HepG2 (cell line): ENCODE measurements around the gene TOMM22. TPM values are rescaled to one million over a fixed set of nuclear protein-coding genes. Genes with fewer than 3 reads are reported as not detected.

Experiments used
- CHCHD3 ChIP-seq: sonication (generic); formaldehyde crosslinking; IDR thresholded peaks from 2 replicates; pipeline ENCODE4 v1.8.0; 2022; ENCODE audit warnings: mild to moderate bottlenecking, missing genetic modification reagents, moderate library complexity
- CREBL2 ChIP-seq: sonication (generic); formaldehyde crosslinking; IDR thresholded peaks from 2 replicates; pipeline ENCODE4 v1.8.1; 2023; ENCODE audit warnings: missing genetic modification reagents, mild to moderate bottlenecking, borderline replicate concordance
- DBP ChIP-seq: sonication (generic); formaldehyde crosslinking; IDR thresholded peaks from 2 replicates; pipeline ENCODE4 v1.4.0; 2020; ENCODE audit warnings: missing genetic modification reagents; ENCODE audit errors: not compliant biosample characterization
- FIP1L1 ChIP-seq: fragments of 200-400 bp; formaldehyde crosslinking; IDR thresholded peaks from 2 replicates; pipeline ENCODE4 v1.6.1; 2018; ENCODE audit warnings: low read depth, mild to moderate bottlenecking, low read length, moderate library complexity, borderline replicate concordance; ENCODE audit not compliant: insufficient read depth
- FOXC1 ChIP-seq: sonication (generic); formaldehyde crosslinking; IDR thresholded peaks from 2 replicates; pipeline ENCODE4 v1.8.0; 2022; ENCODE audit warnings: mild to moderate bottlenecking, missing genetic modification reagents, borderline replicate concordance
- HES4 ChIP-seq: sonication (generic); formaldehyde crosslinking; IDR thresholded peaks from 2 replicates; pipeline ENCODE4 v1.9.0; 2021; ENCODE audit warnings: mild to moderate bottlenecking, missing genetic modification reagents, borderline replicate concordance
- HOXA7 ChIP-seq: sonication (generic); formaldehyde crosslinking; IDR thresholded peaks from 2 replicates; pipeline ENCODE4 v1.8.1; 2022; ENCODE audit warnings: mild to moderate bottlenecking, missing genetic modification reagents, moderate library complexity
- LRRFIP1 ChIP-seq: sonication (generic); formaldehyde crosslinking; conservative IDR thresholded peaks from 2 replicates; pipeline ENCODE4 v1.4.0; 2020; ENCODE audit warnings: missing genetic modification reagents
- PHB2 ChIP-seq: fragments of 450-650 bp; IDR thresholded peaks from 2 replicates; pipeline ENCODE4 v1.6.1; 2018; ENCODE audit not compliant: partially characterized antibody
- REXO4 ChIP-seq: sonication (generic); formaldehyde crosslinking; IDR thresholded peaks from 2 replicates; pipeline ENCODE4 v1.8.0; 2022; ENCODE audit warnings: missing genetic modification reagents, mild to moderate bottlenecking, borderline replicate concordance
- SMAD3 ChIP-seq: sonication (generic); formaldehyde crosslinking; IDR thresholded peaks from 2 replicates; pipeline ENCODE4 v1.4.0; 2020; ENCODE audit warnings: missing genetic modification reagents
- SRSF1 ChIP-seq: fragments of 200-400 bp; formaldehyde crosslinking; optimal IDR thresholded peaks from 2 replicates; pipeline ENCODE3; 2017; ENCODE audit warnings: mild to moderate bottlenecking, low read depth, low read length, moderate library complexity
- ZBTB26 ChIP-seq: IDR thresholded peaks from 2 replicates; pipeline ENCODE4 v1.6.1; 2016; ENCODE audit warnings: missing compliant biosample characterization, missing genetic modification reagents, borderline replicate concordance
- ZC3H4 ChIP-seq: sonication (generic); formaldehyde crosslinking; IDR thresholded peaks from 2 replicates; pipeline ENCODE4 v1.4.0; 2020; ENCODE audit warnings: missing genetic modification reagents, borderline replicate concordance
- ZNF556 ChIP-seq: sonication (generic); formaldehyde crosslinking; IDR thresholded peaks from 2 replicates; pipeline ENCODE4 v1.4.0; 2020; ENCODE audit warnings: mild to moderate bottlenecking, missing genetic modification reagents, borderline replicate concordance
- ZNF629 ChIP-seq: sonication (generic); formaldehyde crosslinking; conservative IDR thresholded peaks from 2 replicates; pipeline ENCODE4 v1.5.0; 2020; ENCODE audit warnings: missing genetic modification reagents
- ZNF770 ChIP-seq: sonication (generic); formaldehyde crosslinking; IDR thresholded peaks from 2 replicates; pipeline ENCODE4 v1.5.0; 2020; ENCODE audit warnings: mild to moderate bottlenecking, missing genetic modification reagents
- polyA plus RNA-seq, 8 experiments: library from polyadenylated mRNA; depleted of rRNA in 3 of 8; stranded (reverse) in 7 of 8; unstranded in 1 of 8; fragments of >200 nt; fragmentation: Illumina TruSeq in 4 of 8; extraction: Trizol in 4 of 8; gene quantifications; 2 replicates each; pipeline versions ENCODE4 v1.2.1 to v1.2.3, GENCODE V29; 2011 to 2016; ENCODE audit warnings: low read depth in 4 of 8, missing spikeins in 1 of 8, mixed read lengths in 1 of 8; ENCODE audit not compliant: insufficient read depth in 1 of 8
- total RNA-seq, 5 experiments: library from RNA; depleted of rRNA; stranded (reverse); fragments of >200 nt; fragmentation: Illumina TruSeq; extraction: Trizol; gene quantifications; 2 replicates each; pipeline ENCODE4 v1.2.3, GENCODE V29; 2016; ENCODE audit warnings: low read depth in 1 of 5
- TF ChIP-seq, protein P1 (sequence below): sonication (generic); formaldehyde crosslinking; IDR thresholded peaks from 2 replicates; pipeline ENCODE4 v1.8.1; 2022; ENCODE audit warnings: low read depth, mild to moderate bottlenecking, missing genetic modification reagents
- TF ChIP-seq, protein P2 (sequence below): sonication (generic); formaldehyde crosslinking; IDR thresholded peaks from 2 replicates; pipeline ENCODE4 v1.9.0; 2021; ENCODE audit warnings: missing genetic modification reagents, mild to moderate bottlenecking, borderline replicate concordance

Gene TOMM22
- total and polyA plus RNA-seq, 2 of the 13 experiments (the other 11 are each of a cell fraction or from before 2014, with no cell fraction given), result 46.9 to 118 TPM

GRCh38 chr22:38707346-38707745 is 25.6 kb downstream of the TOMM22 start (continued):
- TF ChIP-seq, protein P1, sequence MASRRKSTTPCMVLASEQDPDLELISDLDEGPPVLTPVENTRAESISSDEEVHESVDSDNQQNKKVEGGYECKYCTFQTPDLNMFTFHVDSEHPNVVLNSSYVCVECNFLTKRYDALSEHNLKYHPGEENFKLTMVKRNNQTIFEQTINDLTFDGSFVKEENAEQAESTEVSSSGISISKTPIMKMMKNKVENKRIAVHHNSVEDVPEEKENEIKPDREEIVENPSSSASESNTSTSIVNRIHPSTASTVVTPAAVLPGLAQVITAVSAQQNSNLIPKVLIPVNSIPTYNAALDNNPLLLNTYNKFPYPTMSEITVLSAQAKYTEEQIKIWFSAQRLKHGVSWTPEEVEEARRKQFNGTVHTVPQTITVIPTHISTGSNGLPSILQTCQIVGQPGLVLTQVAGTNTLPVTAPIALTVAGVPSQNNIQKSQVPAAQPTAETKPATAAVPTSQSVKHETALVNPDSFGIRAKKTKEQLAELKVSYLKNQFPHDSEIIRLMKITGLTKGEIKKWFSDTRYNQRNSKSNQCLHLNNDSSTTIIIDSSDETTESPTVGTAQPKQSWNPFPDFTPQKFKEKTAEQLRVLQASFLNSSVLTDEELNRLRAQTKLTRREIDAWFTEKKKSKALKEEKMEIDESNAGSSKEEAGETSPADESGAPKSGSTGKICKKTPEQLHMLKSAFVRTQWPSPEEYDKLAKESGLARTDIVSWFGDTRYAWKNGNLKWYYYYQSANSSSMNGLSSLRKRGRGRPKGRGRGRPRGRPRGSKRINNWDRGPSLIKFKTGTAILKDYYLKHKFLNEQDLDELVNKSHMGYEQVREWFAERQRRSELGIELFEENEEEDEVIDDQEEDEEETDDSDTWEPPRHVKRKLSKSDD (CRISPR knock-in tag), result no peak
- TF ChIP-seq ZNF556 (CRISPR knock-in tag), result no peak
- TF ChIP-seq ZNF770 (CRISPR knock-in tag), result no peak
- TF ChIP-seq FIP1L1, result no peak
- TF ChIP-seq LRRFIP1 (CRISPR knock-in tag), result no peak
- TF ChIP-seq ZNF629 (CRISPR knock-in tag), result no peak
- TF ChIP-seq CREBL2 (CRISPR knock-in tag), result no peak
- TF ChIP-seq PHB2, result no peak
- peak; percentile 59; the same call in 1 of the 2 replicates for TF ChIP-seq SMAD3
- TF ChIP-seq DBP (CRISPR knock-in tag), result no peak
- TF ChIP-seq, protein P2, sequence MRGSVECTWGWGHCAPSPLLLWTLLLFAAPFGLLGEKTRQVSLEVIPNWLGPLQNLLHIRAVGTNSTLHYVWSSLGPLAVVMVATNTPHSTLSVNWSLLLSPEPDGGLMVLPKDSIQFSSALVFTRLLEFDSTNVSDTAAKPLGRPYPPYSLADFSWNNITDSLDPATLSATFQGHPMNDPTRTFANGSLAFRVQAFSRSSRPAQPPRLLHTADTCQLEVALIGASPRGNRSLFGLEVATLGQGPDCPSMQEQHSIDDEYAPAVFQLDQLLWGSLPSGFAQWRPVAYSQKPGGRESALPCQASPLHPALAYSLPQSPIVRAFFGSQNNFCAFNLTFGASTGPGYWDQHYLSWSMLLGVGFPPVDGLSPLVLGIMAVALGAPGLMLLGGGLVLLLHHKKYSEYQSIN (CRISPR knock-in tag), result no peak
- TF ChIP-seq CHCHD3 (CRISPR knock-in tag), result no peak
- TF ChIP-seq HOXA7, result no peak
- no peak for TF ChIP-seq HES4 (CRISPR knock-in tag)
- no peak for TF ChIP-seq FOXC1 (CRISPR knock-in tag)
- TF ChIP-seq ZC3H4 (CRISPR knock-in tag), result no peak
- no peak for TF ChIP-seq ZBTB26
- TF ChIP-seq SRSF1, result no peak
- no peak for TF ChIP-seq REXO4 (CRISPR knock-in tag)
